ENCODE measurements around the gene NDUFB6. TPM values are rescaled to one million over a fixed set of nuclear protein-coding genes. Genes with fewer than 3 reads are reported as not detected.

Gene NDUFB6
- total and polyA plus RNA-seq, 10 of the 15 experiments (the other 5 are each of a cell fraction or from before 2014, with no cell fraction given) = 26.3 to 269 (median 61.4) TPM

DNA sequence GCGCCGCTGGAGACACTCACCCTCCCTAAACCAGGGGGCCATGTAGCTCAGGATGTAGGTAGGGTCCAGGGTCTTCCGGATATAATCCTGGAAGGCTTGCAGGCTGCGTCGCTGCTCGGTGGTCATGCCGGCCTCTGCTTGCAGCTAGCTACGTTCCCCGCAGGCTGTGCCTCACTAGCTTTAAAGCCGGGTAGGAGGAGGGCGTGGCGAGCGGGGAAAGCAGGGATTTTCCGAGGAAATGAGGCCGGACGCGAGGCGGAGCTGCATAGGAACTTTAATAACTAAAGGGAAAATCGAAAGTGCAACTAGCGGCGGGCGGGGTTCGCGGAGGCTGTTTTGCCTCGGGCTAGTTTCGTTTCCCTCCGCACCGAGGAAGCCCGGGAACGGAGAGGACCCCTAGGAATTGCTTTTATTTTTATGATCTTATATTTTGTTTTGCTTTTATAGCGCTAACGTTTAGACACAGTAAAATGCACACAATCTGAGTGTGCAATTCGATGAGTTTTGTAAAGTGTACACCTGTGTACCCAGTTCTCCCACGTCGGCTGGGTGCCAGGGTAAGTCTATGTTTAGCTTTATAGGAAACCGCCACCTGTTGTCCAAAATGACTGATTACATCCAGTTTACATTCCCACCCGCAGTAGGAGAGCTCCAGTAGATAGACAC lies 46.8 kb downstream of the NDUFB6 start, which contains the start of gene RIGI (continued):
- TF ChIP-seq, protein P1, sequence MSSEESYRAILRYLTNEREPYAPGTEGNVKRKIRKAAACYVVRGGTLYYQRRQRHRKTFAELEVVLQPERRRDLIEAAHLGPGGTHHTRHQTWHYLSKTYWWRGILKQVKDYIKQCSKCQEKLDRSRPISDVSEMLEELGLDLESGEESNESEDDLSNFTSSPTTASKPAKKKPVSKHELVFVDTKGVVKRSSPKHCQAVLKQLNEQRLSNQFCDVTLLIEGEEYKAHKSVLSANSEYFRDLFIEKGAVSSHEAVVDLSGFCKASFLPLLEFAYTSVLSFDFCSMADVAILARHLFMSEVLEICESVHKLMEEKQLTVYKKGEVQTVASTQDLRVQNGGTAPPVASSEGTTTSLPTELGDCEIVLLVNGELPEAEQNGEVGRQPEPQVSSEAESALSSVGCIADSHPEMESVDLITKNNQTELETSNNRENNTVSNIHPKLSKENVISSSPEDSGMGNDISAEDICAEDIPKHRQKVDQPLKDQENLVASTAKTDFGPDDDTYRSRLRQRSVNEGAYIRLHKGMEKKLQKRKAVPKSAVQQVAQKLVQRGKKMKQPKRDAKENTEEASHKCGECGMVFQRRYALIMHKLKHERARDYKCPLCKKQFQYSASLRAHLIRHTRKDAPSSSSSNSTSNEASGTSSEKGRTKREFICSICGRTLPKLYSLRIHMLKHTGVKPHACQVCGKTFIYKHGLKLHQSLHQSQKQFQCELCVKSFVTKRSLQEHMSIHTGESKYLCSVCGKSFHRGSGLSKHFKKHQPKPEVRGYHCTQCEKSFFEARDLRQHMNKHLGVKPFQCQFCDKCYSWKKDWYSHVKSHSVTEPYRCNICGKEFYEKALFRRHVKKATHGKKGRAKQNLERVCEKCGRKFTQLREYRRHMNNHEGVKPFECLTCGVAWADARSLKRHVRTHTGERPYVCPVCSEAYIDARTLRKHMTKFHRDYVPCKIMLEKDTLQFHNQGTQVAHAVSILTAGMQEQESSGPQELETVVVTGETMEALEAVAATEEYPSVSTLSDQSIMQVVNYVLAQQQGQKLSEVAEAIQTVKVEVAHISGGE (CRISPR knock-in tag; IDR thresholded peaks at IDR 0.05) = no peak
- TF ChIP-seq CEBPB (IDR thresholded peaks at IDR 0.05; ENCODE audit: borderline replicate concordance in 1 of 2, low read depth in 2 of 2, low read length in 2 of 2) (no peak), BRCA1 (IDR thresholded peaks at IDR 0.05; ENCODE audit: low read depth, low read length) (no peak), HCFC1 (IDR thresholded peaks at IDR 0.05; ENCODE audit: low read length) (no peak), HDAC6 (IDR thresholded peaks at IDR 0.05; ENCODE audit: unreplicated experiment) (no peak), MEF2B (IDR thresholded peaks at IDR 0.05; ENCODE audit: partially characterized antibody, poor library complexity, severe bottlenecking) (peak; percentile 38), SREBF1 (IDR thresholded peaks at IDR 0.05; ENCODE audit: low read length) (no peak), SMAD1 (IDR thresholded peaks at IDR 0.05; ENCODE audit: low read depth, partially characterized antibody) (no peak), RBBP5 (conservative IDR thresholded peaks at IDR 0.05) (peak; percentile 77; the same call in 1 of the 2 replicates), CREB1 (IDR thresholded peaks at IDR 0.05; ENCODE audit: low read depth) (no peak)
- TF ChIP-seq, protein P2, sequence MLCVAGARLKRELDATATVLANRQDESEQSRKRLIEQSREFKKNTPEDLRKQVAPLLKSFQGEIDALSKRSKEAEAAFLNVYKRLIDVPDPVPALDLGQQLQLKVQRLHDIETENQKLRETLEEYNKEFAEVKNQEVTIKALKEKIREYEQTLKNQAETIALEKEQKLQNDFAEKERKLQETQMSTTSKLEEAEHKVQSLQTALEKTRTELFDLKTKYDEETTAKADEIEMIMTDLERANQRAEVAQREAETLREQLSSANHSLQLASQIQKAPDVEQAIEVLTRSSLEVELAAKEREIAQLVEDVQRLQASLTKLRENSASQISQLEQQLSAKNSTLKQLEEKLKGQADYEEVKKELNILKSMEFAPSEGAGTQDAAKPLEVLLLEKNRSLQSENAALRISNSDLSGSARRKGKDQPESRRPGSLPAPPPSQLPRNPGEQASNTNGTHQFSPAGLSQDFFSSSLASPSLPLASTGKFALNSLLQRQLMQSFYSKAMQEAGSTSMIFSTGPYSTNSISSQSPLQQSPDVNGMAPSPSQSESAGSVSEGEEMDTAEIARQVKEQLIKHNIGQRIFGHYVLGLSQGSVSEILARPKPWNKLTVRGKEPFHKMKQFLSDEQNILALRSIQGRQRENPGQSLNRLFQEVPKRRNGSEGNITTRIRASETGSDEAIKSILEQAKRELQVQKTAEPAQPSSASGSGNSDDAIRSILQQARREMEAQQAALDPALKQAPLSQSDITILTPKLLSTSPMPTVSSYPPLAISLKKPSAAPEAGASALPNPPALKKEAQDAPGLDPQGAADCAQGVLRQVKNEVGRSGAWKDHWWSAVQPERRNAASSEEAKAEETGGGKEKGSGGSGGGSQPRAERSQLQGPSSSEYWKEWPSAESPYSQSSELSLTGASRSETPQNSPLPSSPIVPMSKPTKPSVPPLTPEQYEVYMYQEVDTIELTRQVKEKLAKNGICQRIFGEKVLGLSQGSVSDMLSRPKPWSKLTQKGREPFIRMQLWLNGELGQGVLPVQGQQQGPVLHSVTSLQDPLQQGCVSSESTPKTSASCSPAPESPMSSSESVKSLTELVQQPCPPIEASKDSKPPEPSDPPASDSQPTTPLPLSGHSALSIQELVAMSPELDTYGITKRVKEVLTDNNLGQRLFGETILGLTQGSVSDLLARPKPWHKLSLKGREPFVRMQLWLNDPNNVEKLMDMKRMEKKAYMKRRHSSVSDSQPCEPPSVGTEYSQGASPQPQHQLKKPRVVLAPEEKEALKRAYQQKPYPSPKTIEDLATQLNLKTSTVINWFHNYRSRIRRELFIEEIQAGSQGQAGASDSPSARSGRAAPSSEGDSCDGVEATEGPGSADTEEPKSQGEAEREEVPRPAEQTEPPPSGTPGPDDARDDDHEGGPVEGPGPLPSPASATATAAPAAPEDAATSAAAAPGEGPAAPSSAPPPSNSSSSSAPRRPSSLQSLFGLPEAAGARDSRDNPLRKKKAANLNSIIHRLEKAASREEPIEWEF (IDR thresholded peaks at IDR 0.05; ENCODE audit: insufficient replicate concordance, low read depth, low read length) = no peak
- TF ChIP-seq, protein P3, sequence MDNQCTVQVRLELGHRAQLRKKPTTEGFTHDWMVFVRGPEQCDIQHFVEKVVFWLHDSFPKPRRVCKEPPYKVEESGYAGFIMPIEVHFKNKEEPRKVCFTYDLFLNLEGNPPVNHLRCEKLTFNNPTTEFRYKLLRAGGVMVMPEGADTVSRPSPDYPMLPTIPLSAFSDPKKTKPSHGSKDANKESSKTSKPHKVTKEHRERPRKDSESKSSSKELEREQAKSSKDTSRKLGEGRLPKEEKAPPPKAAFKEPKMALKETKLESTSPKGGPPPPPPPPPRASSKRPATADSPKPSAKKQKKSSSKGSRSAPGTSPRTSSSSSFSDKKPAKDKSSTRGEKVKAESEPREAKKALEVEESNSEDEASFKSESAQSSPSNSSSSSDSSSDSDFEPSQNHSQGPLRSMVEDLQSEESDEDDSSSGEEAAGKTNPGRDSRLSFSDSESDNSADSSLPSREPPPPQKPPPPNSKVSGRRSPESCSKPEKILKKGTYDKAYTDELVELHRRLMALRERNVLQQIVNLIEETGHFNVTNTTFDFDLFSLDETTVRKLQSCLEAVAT (IDR thresholded peaks at IDR 0.05) = no peak
- TF ChIP-seq, protein P4, sequence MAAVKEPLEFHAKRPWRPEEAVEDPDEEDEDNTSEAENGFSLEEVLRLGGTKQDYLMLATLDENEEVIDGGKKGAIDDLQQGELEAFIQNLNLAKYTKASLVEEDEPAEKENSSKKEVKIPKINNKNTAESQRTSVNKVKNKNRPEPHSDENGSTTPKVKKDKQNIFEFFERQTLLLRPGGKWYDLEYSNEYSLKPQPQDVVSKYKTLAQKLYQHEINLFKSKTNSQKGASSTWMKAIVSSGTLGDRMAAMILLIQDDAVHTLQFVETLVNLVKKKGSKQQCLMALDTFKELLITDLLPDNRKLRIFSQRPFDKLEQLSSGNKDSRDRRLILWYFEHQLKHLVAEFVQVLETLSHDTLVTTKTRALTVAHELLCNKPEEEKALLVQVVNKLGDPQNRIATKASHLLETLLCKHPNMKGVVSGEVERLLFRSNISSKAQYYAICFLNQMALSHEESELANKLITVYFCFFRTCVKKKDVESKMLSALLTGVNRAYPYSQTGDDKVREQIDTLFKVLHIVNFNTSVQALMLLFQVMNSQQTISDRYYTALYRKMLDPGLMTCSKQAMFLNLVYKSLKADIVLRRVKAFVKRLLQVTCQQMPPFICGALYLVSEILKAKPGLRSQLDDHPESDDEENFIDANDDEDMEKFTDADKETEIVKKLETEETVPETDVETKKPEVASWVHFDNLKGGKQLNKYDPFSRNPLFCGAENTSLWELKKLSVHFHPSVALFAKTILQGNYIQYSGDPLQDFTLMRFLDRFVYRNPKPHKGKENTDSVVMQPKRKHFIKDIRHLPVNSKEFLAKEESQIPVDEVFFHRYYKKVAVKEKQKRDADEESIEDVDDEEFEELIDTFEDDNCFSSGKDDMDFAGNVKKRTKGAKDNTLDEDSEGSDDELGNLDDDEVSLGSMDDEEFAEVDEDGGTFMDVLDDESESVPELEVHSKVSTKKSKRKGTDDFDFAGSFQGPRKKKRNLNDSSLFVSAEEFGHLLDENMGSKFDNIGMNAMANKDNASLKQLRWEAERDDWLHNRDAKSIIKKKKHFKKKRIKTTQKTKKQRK (IDR thresholded peaks at IDR 0.05; ENCODE audit: low read depth, low read length) = no peak

Measured in GM12878 (cell line).